Endothelial cell of umbilical vein (primary cell): ENCODE measurements around the gene HTR3C. TPM values are rescaled to one million over a fixed set of nuclear protein-coding genes. Genes with fewer than 3 reads are reported as not detected.

Experiments
- BruUV-seq: library from RNA; stranded (reverse); fragments of 400-500 nt; replicated peaks from 2 replicates; lab custom pipeline; 2021; lab: Mats Ljungman, UMichigan
- CTCF ChIA-PET: fragments of 300-600, 350-600 bp; sonication (Branson Sonifier 250); formaldehyde crosslinking; loops from one replicate; lab custom pipeline; 2021; ENCODE audit warnings: antibody characterized with exemption, inconsistent platforms; lab: Charles Lee
- POLR2A ChIA-PET: fragments of 300-600, 350-600 bp; sonication (Branson Sonifier 250); formaldehyde crosslinking; loops from one replicate; lab custom pipeline; 2021; ENCODE audit warnings: antibody characterized with exemption, inconsistent platforms; lab: Charles Lee
- DNase-seq: peaks from one replicate; pipeline ENCODE4 v3.0.0-alpha.2; 2011; ENCODE audit warnings: low read depth, low spot score
- FAIRE-seq: peaks from 2 replicates; lab custom pipeline; 2011; peaks lifted over from hg19 to GRCh38; lab: Jason Lieb, UNC
- H2AFZ ChIP-seq: 2 replicates; pipeline ENCODE4 v1.6.0; 2012; ENCODE audit warnings: low read depth, low read length, control low read depth, inconsistent platforms
- H3K27ac ChIP-seq: 2 replicates; pipeline ENCODE4 v1.5.1; 2011; ENCODE audit warnings: low read depth, mild to moderate bottlenecking, control low read depth, low read length, moderate library complexity; ENCODE audit not compliant: insufficient read depth
- H3K27me3 ChIP-seq, 2 experiments: 2 replicates each; pipeline versions ENCODE4 v1.6.0 to v1.6.1; 2011; ENCODE audit warnings: low read length in 2 of 2, mixed read lengths in 1 of 2; ENCODE audit not compliant: control insufficient read depth in 2 of 2, insufficient read depth in 2 of 2
- H3K36me3 ChIP-seq, 2 experiments: 2 replicates in 1 of 2; 3 replicates in 1 of 2; pipeline ENCODE4 v1.5.1; 2011; ENCODE audit warnings: low read length in 2 of 2, mild to moderate bottlenecking in 1 of 2, moderate library complexity in 1 of 2; ENCODE audit not compliant: control insufficient read depth in 2 of 2, insufficient read depth in 2 of 2; ENCODE audit errors: extremely low read depth in 1 of 2
- H3K4me1 ChIP-seq: 3 replicates; pipeline ENCODE4 v1.5.1; 2011; ENCODE audit warnings: mild to moderate bottlenecking, low read length; ENCODE audit not compliant: control insufficient read depth, insufficient read depth; ENCODE audit errors: extremely low read depth
- H3K4me2 ChIP-seq: 2 replicates; pipeline ENCODE4 v1.6.1; 2011; ENCODE audit warnings: low read length, control low read depth, mixed read lengths; ENCODE audit not compliant: insufficient read depth
- H3K4me3 ChIP-seq, 3 experiments: fragments of 200-600 bp in 1 of 3; sonication (generic), shearing (Covaris generic) in 1 of 3; replicated peaks in 1 of 3; 2 replicates each; pipeline ENCODE4 v1.5.1; 2011 to 2016; ENCODE audit warnings: control low read depth in 3 of 3, low read length in 3 of 3, mild to moderate bottlenecking in 2 of 3, inconsistent platforms in 1 of 3, low read depth in 1 of 3, moderate library complexity in 1 of 3; ENCODE audit not compliant: insufficient read depth in 1 of 3
- H3K79me2 ChIP-seq: 2 replicates; pipeline ENCODE4 v1.6.0; 2012; ENCODE audit warnings: low read length, inconsistent platforms; ENCODE audit not compliant: control insufficient read depth, insufficient read depth
- H3K9ac ChIP-seq: replicated peaks from 2 replicates; pipeline ENCODE3; 2011; ENCODE audit warnings: low read length, control low read depth; ENCODE audit not compliant: insufficient read depth; ENCODE audit errors: extremely low read depth
- H3K9me1 ChIP-seq: replicated peaks from 3 replicates; pipeline ENCODE4 v1.6.0; 2011; ENCODE audit warnings: mild to moderate bottlenecking, low read length; ENCODE audit not compliant: control insufficient read depth, insufficient read depth; ENCODE audit errors: extremely low read depth
- H3K9me3 ChIP-seq: replicated peaks from 2 replicates; pipeline ENCODE4 v1.5.1; 2012; ENCODE audit warnings: low read length, inconsistent platforms; ENCODE audit not compliant: control insufficient read depth, insufficient read depth
- H4K20me1 ChIP-seq: replicated peaks from 2 replicates; pipeline ENCODE3; 2011; ENCODE audit warnings: mild to moderate bottlenecking, low read length; ENCODE audit not compliant: control insufficient read depth, insufficient read depth; ENCODE audit errors: extremely low read depth
- CTCF ChIP-seq, 2 donors: IDR thresholded peaks; 1 replicate in 1 of 2; 2 replicates in 1 of 2; pipeline ENCODE4 v1.5.1; 2011; ENCODE audit warnings: low read length in 2 of 2, mild to moderate bottlenecking in 2 of 2, moderate library complexity in 2 of 2, control low read depth in 1 of 2, inconsistent platforms in 1 of 2, low read depth in 1 of 2; ENCODE audit not compliant: insufficient read depth in 1 of 2; ENCODE audit errors: extremely low read depth in 1 of 2
- EZH2 ChIP-seq: IDR thresholded peaks from 2 replicates; pipeline ENCODE4 v1.6.1; 2012; ENCODE audit warnings: borderline replicate concordance, low read depth, mild to moderate bottlenecking, moderate library complexity, low read length, inconsistent platforms; ENCODE audit not compliant: severe bottlenecking
- FOS ChIP-seq: IDR thresholded peaks from 2 replicates; pipeline ENCODE4 v1.6.1; 2011; ENCODE audit warnings: mild to moderate bottlenecking, low read length, moderate library complexity, borderline replicate concordance; ENCODE audit not compliant: insufficient read depth
- GATA2 ChIP-seq: IDR thresholded peaks from 2 replicates; pipeline ENCODE4 v1.7.0; 2011; ENCODE audit warnings: low read depth, mild to moderate bottlenecking, moderate library complexity, mixed read lengths, low read length; ENCODE audit not compliant: insufficient read length, insufficient read depth
- JUN ChIP-seq: IDR thresholded peaks from 2 replicates; pipeline ENCODE4 v1.6.1; 2011; ENCODE audit warnings: borderline replicate concordance, low read depth; ENCODE audit not compliant: insufficient read length, insufficient read depth
- MAX ChIP-seq: IDR thresholded peaks from 2 replicates; pipeline ENCODE4 v1.6.1; 2011; ENCODE audit not compliant: insufficient read depth, insufficient read length
- MYC ChIP-seq: IDR thresholded peaks from one replicate; pipeline ENCODE4 v1.6.1; 2011; ENCODE audit warnings: mild to moderate bottlenecking, low read depth, low read length
- POLR2A ChIP-seq: IDR thresholded peaks from 2 replicates; pipeline ENCODE4 v1.6.1; 2012; ENCODE audit warnings: low read depth, mild to moderate bottlenecking, control low read depth, low read length
- POLR2AphosphoS5 ChIP-seq: IDR thresholded peaks from 2 replicates; pipeline ENCODE4 v1.6.1; 2012; ENCODE audit warnings: low read depth, mild to moderate bottlenecking, control low read depth, low read length, moderate library complexity; ENCODE audit not compliant: insufficient read depth
- dilution Hi-C: fragments of 300-500 bp; cut with MboI; formaldehyde crosslinking; loops from one replicate; pipeline ENCODE4 v1.15.0; 2019; ENCODE audit warnings: low sequenced_read_pairs; ENCODE audit not compliant: extremely low pct_ligation_motif_present
- intact Hi-C: fragments of 100-400 bp; cut with micrococcal nuclease; formaldehyde crosslinking; loops from one replicate; pipeline ENCODE4 v1.10.0; 2022
- polyA plus RNA-seq, 4 experiments: library from polyadenylated mRNA; depleted of rRNA in 3 of 4; stranded (reverse) in 3 of 4; unstranded in 1 of 4; fragments of >200 nt; gene quantifications; 2 replicates each; pipeline versions ENCODE4 v1.2.1 to v1.2.3, GENCODE V29; 2011 to 2012; ENCODE audit warnings: missing spikeins in 1 of 4
- total RNA-seq: library from RNA; stranded (reverse); gene quantifications from 2 replicates; pipeline ENCODE4 v1.2.3, GENCODE V29; 2021

HTR3C gene
- total and polyA plus RNA-seq, 2 donors (not counting 3 experiments of a cell fraction or from before 2014, with no cell fraction given), result not detected

- Histone ChIP-seq H4K20me1 (no peaks in the 10 kb centered on the region), H3K4me1 (no peaks in the 10 kb centered on the region), H3K9ac (no peak overlapping the region), H3K9me3 (no peaks in the 10 kb centered on the region), H3K36me3 (no peaks in the 10 kb centered on the region), H3K27ac (no peak overlapping the region), H3K4me2 (no peak overlapping the region), H3K9me1 (no peaks in the 10 kb centered on the region), H2AFZ (no peak overlapping the region), H3K4me3 (no peak overlapping the region), H3K79me2 (no peaks in the 10 kb centered on the region), H3K27me3 (peaks cover 3 to 4% of the 10 kb centered on the region in 2 experiments)
- POLR2A ChIA-PET, result no interaction called here
- BruUV-seq, result no TSS peak
- DNase-seq, result no peak
- FAIRE-seq, result no peak
- dilution Hi-C loops (no loop called here), intact Hi-C loops (no loop called here)
- TF ChIP-seq GATA2, result no peak
- no peak for TF ChIP-seq FOS
- TF ChIP-seq POLR2AphosphoS5, result no peak
- no peak for TF ChIP-seq POLR2A
- no peak for TF ChIP-seq EZH2
- no peak for TF ChIP-seq CTCF (IDR thresholded peaks at IDR 0.05; ENCODE audit: extremely low read depth in 1 of 2, insufficient read depth in 1 of 2, low read depth in 1 of 2, low read length in 2 of 2)
- TF ChIP-seq MAX, result no peak
- no peak for TF ChIP-seq MYC
- TF ChIP-seq JUN, result no peak
- CTCF ChIA-PET, result no interaction called here
These were observed 23.1 kb downstream of the HTR3C start for GRCh38 chr3:184075901-184076300.
